C4-2B (cell line): ENCODE results near the gene MAP2.

Experiments used
- CTCF ChIP-seq: fragments of 450-650 bp; conservative IDR thresholded peaks from 2 replicates; pipeline ENCODE4 v1.5.1; 2017; ENCODE audit warnings: mild to moderate bottlenecking
- ZFX ChIP-seq: fragments of 450-650 bp; IDR thresholded peaks from 2 replicates; pipeline ENCODE4 v1.6.1; 2017

- no peak for TF ChIP-seq CTCF
- no peak for TF ChIP-seq ZFX
These were observed 17.7 kb downstream of the MAP2 start for GRCh38 chr2:209441541-209441940.
